Right lobe of liver (tissue), 6 donors: Measurements from ENCODE around the gene LYSMD4. TPM values are rescaled to one million over a fixed set of nuclear protein-coding genes. Genes with fewer than 3 reads are reported as not detected.
A peak's percentile ranks its signal among the peaks of the same experiment; 100 is the strongest.

Experiments
- ATAC-seq, 4 donors: fragments of 200-7000 bp; cut with Tn5 transposase; one replicate each; pipeline ENCODE4 v1.9.1; 2020; ENCODE audit warnings: mild to moderate bottlenecking in 4 of 4, moderate library complexity in 4 of 4
- DNase-seq, 3 donors: peaks; one replicate each; pipeline ENCODE4 v3.0.0-alpha.2; 2020
- H3K27ac ChIP-seq, 3 donors: fragments of 200-600 bp; one replicate each; pipeline ENCODE4 v1.8.0; 2022
- H3K27me3 ChIP-seq, 2 donors: fragments of 200-600 bp; one replicate each; pipeline ENCODE4 v1.8.0; 2022
- H3K36me3 ChIP-seq, 4 donors: fragments of 200-600 bp; sonication (generic) in 1 of 4; one replicate each; pipeline versions ENCODE4 v1.5.1 to v1.8.0; 2017 to 2022; ENCODE audit warnings: control low read depth in 1 of 4
- H3K4me1 ChIP-seq, 4 donors: fragments of 200-600 bp; sonication (generic) in 1 of 4; one replicate each; pipeline versions ENCODE4 v1.5.1 to v1.8.0; 2017 to 2022; ENCODE audit warnings: control low read depth in 1 of 4
- H3K4me3 ChIP-seq, 3 donors: fragments of 200-600 bp; one replicate each; pipeline ENCODE4 v1.8.0; 2022
- H3K9me3 ChIP-seq, 4 donors: fragments of 200-600 bp; sonication (generic) in 1 of 4; one replicate each; pipeline versions ENCODE4 v1.5.1 to v1.8.0; 2017 to 2022; ENCODE audit warnings: control low read depth in 1 of 4
- CTCF ChIP-seq, 4 donors: fragments of 200-600 bp in 3 of 4; fragments of 450-650 bp in 1 of 4; IDR thresholded peaks; one replicate each; pipeline versions ENCODE4 v1.5.1 to v1.8.0; 2016 to 2022; ENCODE audit warnings: antibody characterized with exemption in 4 of 4, mild to moderate bottlenecking in 2 of 4
- POLR2A ChIP-seq: fragments of 450-650 bp; IDR thresholded peaks from one replicate; pipeline ENCODE4 v1.6.1; 2017; ENCODE audit warnings: antibody characterized with exemption, mild to moderate bottlenecking
- WGBS: methylation state at CpG from one replicate; pipeline ENCODE4 v1.1.6; 2018; ENCODE audit warnings: low coverage, low lambda C conversion rate; ENCODE audit not compliant: insufficient coverage; ENCODE audit errors: missing lambda C conversion rate; 5-methylcytosine and 5-hydroxymethylcytosine counted together
- intact Hi-C, 2 donors: fragments of 100-400 bp; cut with DNase I; formaldehyde crosslinking; loops; one replicate each; pipeline versions ENCODE4 v1.11.2 to v1.14.1; 2022
- total RNA-seq, 6 experiments: library from RNA; depleted of rRNA in 2 of 6; stranded (reverse); fragments of >200 nt in 2 of 6; fragmentation: NEBNext Ultra II Directional in 3 of 6; extraction: Animal tissue kit (Norgen Biotek cat#: 25700) in 3 of 6; gene quantifications; one replicate each; pipeline versions ENCODE4 v1.1.0 to v1.2.4, GENCODE V29; 2016 to 2023
- donor health status: DM: no; HTN: yes; CAD: no.
- donor health status: DM: no; HTN: no; CAD: no.
- donor health status: DM: no; HTN: no; CAD: no.
- donor health status: DM: no; HTN: yes; CAD: no.
- donor health status: DM: no; HTN: yes; CAD: no.

The LYSMD4 gene
- total RNA-seq, 6 experiments from 2014 or later, result 2.8 to 7.0 (median 5.1) TPM

GRCh38 chr15:99749386-99749785, 16.1 kb upstream of the LYSMD4 start:
- intact Hi-C loops, result no loop called here
- peak overlapping the region in 1 of 3 donors; percentile 4 for H3K27ac ChIP-seq
- no peak overlapping the region for H3K4me3 ChIP-seq
- TF ChIP-seq POLR2A (no peak), CTCF (IDR thresholded peaks at IDR 0.05) (no peak)
- H3K27me3 ChIP-seq, result no peaks in the 10 kb centered on the region
- no peaks in the 10 kb centered on the region for H3K36me3 ChIP-seq
- peaks cover 0 to 8% (median 4%) of the 10 kb centered on the region in 4 donors for H3K4me1 ChIP-seq
- no peaks in the 10 kb centered on the region for H3K9me3 ChIP-seq
- DNase-seq, result peak; percentile 64 to 85 (median 82)
- WGBS, result 35% methylated on average over 4 of the region's 6 CpGs
- ATAC-seq, result peak; percentile 90 to 96 (median 94)

- no peak for DNase-seq
- H3K27me3 ChIP-seq, result no peaks in the 10 kb centered on the region
- H3K36me3 ChIP-seq, result no peaks in the 10 kb centered on the region
- no peak for TF ChIP-seq POLR2A
- no peak for TF ChIP-seq CTCF (IDR thresholded peaks at IDR 0.05)
- H3K4me3 ChIP-seq, result no peak overlapping the region
- ATAC-seq, result no peak
- H3K9me3 ChIP-seq, result no peaks in the 10 kb centered on the region
- H3K27ac ChIP-seq, result no peak overlapping the region
- intact Hi-C loops, result no loop called here
- peaks cover 0 to 8% (median 4%) of the 10 kb centered on the region in 4 donors for H3K4me1 ChIP-seq
- WGBS, result 84% methylated on average over 8 of the region's 9 CpGs
Measured at GRCh38 chr15:99745370-99746086, 12.3 kb upstream of the LYSMD4 start.

- Histone ChIP-seq H3K27me3 (no peaks in the 10 kb centered on the region), H3K4me1 (peaks cover 0 to 3% (median under 1%) of the 10 kb centered on the region in 4 donors), H3K4me3 (no peak overlapping the region), H3K27ac (no peak overlapping the region), H3K9me3 (no peaks in the 10 kb centered on the region), H3K36me3 (no peaks in the 10 kb centered on the region)
- TF ChIP-seq CTCF (IDR thresholded peaks at IDR 0.05) (no peak), POLR2A (no peak)
- ATAC-seq (no peak), DNase-seq (no peak)
- WGBS, result 89% methylated on average over 3 of the region's 7 CpGs
- intact Hi-C loops, result no loop called here
Measured at GRCh38 chr15:99744142-99744541, 10.9 kb upstream of the LYSMD4 start.

GRCh38 chr15:99741835-99742234, 8.6 kb upstream of the LYSMD4 start:
- no CpG with 5 or more reads among the region's 2 CpGs for WGBS
- Histone ChIP-seq H3K4me3 (no peak overlapping the region), H3K36me3 (no peaks in the 10 kb centered on the region), H3K27ac (no peak overlapping the region), H3K4me1 (no peaks in the 10 kb centered on the region), H3K27me3 (no peaks in the 10 kb centered on the region), H3K9me3 (no peaks in the 10 kb centered on the region)
- no peak for ATAC-seq
- intact Hi-C loops, result no loop called here
- TF ChIP-seq POLR2A, result no peak
- no peak for TF ChIP-seq CTCF (IDR thresholded peaks at IDR 0.05)
- DNase-seq, result no peak
